HepG2 (cell line): Measurements from ENCODE around the gene CHST11.

Source experiments
- EZH2 ChIP-seq: conservative IDR thresholded peaks from 2 replicates; pipeline ENCODE4 v1.6.1; 2012; ENCODE audit warnings: mild to moderate bottlenecking, low read depth, low read length, moderate library complexity
- MTA1 ChIP-seq: sonication (generic); formaldehyde crosslinking; IDR thresholded peaks from 2 replicates; pipeline ENCODE4 v1.4.0; 2020; ENCODE audit warnings: missing genetic modification reagents, mild to moderate bottlenecking, borderline replicate concordance
- MZF1 ChIP-seq: sonication (generic); formaldehyde crosslinking; IDR thresholded peaks from 2 replicates; pipeline ENCODE4 v1.8.1; 2023; ENCODE audit warnings: mild to moderate bottlenecking, missing genetic modification reagents, borderline replicate concordance
- POLR2AphosphoS5 ChIP-seq: IDR thresholded peaks from 2 replicates; pipeline ENCODE4 v1.6.1; 2012; ENCODE audit warnings: low read depth, low read length
- SRF ChIP-seq: IDR thresholded peaks from 2 replicates; pipeline ENCODE4 v1.6.1; 2011; ENCODE audit warnings: mild to moderate bottlenecking, low read depth, low read length, moderate library complexity
- ZFP1 ChIP-seq: IDR thresholded peaks from 2 replicates; pipeline ENCODE4 v1.6.1; 2016
- ZNF121 ChIP-seq: sonication (generic); formaldehyde crosslinking; IDR thresholded peaks from 2 replicates; pipeline ENCODE4 v1.5.0; 2020; ENCODE audit warnings: mild to moderate bottlenecking, missing genetic modification reagents
- ZNF230 ChIP-seq: sonication (generic); formaldehyde crosslinking; IDR thresholded peaks from 2 replicates; pipeline ENCODE4 v1.4.0; 2020; ENCODE audit warnings: mild to moderate bottlenecking, missing genetic modification reagents
- ZNF556 ChIP-seq: sonication (generic); formaldehyde crosslinking; IDR thresholded peaks from 2 replicates; pipeline ENCODE4 v1.4.0; 2020; ENCODE audit warnings: mild to moderate bottlenecking, missing genetic modification reagents, borderline replicate concordance
- TF ChIP-seq, protein P1 (sequence below): sonication (generic); formaldehyde crosslinking; IDR thresholded peaks from 2 replicates; pipeline ENCODE4 v1.4.0; 2020; ENCODE audit warnings: missing genetic modification reagents, borderline replicate concordance
- TF ChIP-seq, protein P2 (sequence below): sonication (generic); formaldehyde crosslinking; IDR thresholded peaks from 2 replicates; pipeline ENCODE4 v1.8.0; 2022; ENCODE audit warnings: mild to moderate bottlenecking, missing genetic modification reagents; ENCODE audit not compliant: insufficient replicate concordance
- TF ChIP-seq, protein P3 (sequence below): IDR thresholded peaks from 2 replicates; pipeline ENCODE4 v1.6.1; 2016; ENCODE audit warnings: mild to moderate bottlenecking, missing biosample characterization, missing genetic modification reagents

DNA sequence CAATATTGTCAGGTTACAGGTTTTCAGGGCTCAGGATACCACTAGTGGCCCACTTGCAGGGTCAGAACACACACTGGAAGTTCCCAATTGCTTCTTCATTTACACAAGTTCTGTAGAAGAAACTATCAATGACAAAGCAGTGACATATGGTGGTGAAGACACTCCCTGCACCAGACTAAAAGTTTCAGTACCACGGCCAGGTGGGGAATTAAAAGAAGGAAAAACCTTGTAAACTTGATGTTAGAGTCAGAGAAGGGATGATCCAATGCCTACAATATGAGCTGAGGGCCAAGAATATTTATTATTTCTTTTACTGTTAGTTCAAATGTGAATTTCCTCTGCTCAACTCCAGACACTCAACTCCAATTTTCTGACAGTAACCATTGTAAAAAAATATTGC lies 31.8 kb upstream of the CHST11 start:
- TF ChIP-seq ZNF230 (CRISPR knock-in tag), result no peak
- no peak for TF ChIP-seq MZF1 (CRISPR knock-in tag)
- no peak for TF ChIP-seq ZNF556 (CRISPR knock-in tag)
- TF ChIP-seq EZH2, result no peak
- TF ChIP-seq, protein P1, sequence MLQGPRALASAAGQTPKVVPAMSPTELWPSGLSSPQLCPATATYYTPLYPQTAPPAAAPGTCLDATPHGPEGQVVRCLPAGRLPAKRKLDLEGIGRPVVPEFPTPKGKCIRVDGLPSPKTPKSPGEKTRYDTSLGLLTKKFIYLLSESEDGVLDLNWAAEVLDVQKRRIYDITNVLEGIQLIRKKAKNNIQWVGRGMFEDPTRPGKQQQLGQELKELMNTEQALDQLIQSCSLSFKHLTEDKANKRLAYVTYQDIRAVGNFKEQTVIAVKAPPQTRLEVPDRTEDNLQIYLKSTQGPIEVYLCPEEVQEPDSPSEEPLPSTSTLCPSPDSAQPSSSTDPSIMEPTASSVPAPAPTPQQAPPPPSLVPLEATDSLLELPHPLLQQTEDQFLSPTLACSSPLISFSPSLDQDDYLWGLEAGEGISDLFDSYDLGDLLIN (CRISPR knock-in tag), result no peak
- no peak for TF ChIP-seq ZFP1 (CRISPR knock-in tag)
- TF ChIP-seq, protein P2, sequence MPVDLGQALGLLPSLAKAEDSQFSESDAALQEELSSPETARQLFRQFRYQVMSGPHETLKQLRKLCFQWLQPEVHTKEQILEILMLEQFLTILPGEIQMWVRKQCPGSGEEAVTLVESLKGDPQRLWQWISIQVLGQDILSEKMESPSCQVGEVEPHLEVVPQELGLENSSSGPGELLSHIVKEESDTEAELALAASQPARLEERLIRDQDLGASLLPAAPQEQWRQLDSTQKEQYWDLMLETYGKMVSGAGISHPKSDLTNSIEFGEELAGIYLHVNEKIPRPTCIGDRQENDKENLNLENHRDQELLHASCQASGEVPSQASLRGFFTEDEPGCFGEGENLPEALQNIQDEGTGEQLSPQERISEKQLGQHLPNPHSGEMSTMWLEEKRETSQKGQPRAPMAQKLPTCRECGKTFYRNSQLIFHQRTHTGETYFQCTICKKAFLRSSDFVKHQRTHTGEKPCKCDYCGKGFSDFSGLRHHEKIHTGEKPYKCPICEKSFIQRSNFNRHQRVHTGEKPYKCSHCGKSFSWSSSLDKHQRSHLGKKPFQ (CRISPR knock-in tag), result no peak
- TF ChIP-seq, protein P3, sequence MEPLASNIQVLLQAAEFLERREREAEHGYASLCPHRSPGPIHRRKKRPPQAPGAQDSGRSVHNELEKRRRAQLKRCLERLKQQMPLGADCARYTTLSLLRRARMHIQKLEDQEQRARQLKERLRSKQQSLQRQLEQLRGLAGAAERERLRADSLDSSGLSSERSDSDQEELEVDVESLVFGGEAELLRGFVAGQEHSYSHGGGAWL (CRISPR knock-in tag), result no peak
- TF ChIP-seq SRF, result no peak
- TF ChIP-seq MTA1 (CRISPR knock-in tag), result no peak
- no peak for TF ChIP-seq POLR2AphosphoS5
- no peak for TF ChIP-seq ZNF121
